K562 (cell line): ENCODE results near the gene MRPL11. TPM values are rescaled to one million over a fixed set of nuclear protein-coding genes. Genes with fewer than 3 reads are reported as not detected.

ENCODE experiments used
- ATAC-seq: fragments of 200-7000 bp; cut with Tn5 transposase; 3 replicates; pipeline ENCODE4 v1.9.1; 2020; ENCODE audit warnings: moderate library complexity
- BruUV-seq: library from RNA; stranded (reverse); fragments of 400-500 nt; replicated peaks from 2 replicates; lab custom pipeline; 2021; lab: Mats Ljungman, UMichigan
- CTCF ChIA-PET: fragments of 300-600 bp; formaldehyde crosslinking; extraction: SDS; loops from one replicate; lab custom pipeline; 2021; ENCODE audit warnings: low intra/inter-chr PET ratio; lab: Yijun Ruan, JAX
- POLR2A ChIA-PET: fragments of 300-600, 350-650 bp; sonication (Branson Sonifier 250); formaldehyde crosslinking; extraction: SDS; loops from one replicate; lab custom pipeline; 2021; ENCODE audit warnings: antibody characterized with exemption, inconsistent platforms; lab: Yijun Ruan, JAX
- DNase-seq, 4 experiments: peaks; one replicate each; pipeline versions ENCODE4 v3.0.0 to v3.0.0-alpha.2; 2011 to 2018; ENCODE audit warnings: low spot score in 3 of 4, mixed read lengths in 3 of 4; ENCODE audit errors: extremely low read depth in 1 of 4
- FAIRE-seq: peaks from 2 replicates; lab custom pipeline; 2011; peaks lifted over from hg19 to GRCh38; lab: Jason Lieb, UNC
- H2AFZ ChIP-seq: 2 replicates; pipeline ENCODE4 v1.6.0; 2011; ENCODE audit warnings: low read depth, low read length, control low read depth, inconsistent platforms
- H3K27ac ChIP-seq: fragments of 200-600 bp; 3 replicates; pipeline ENCODE4 v1.8.0; 2011; ENCODE audit warnings: low read depth, mild to moderate bottlenecking, control low read depth, inconsistent platforms, low read length, moderate library complexity, mixed read lengths; ENCODE audit errors: extremely low read depth
- H3K27me3 ChIP-seq, 2 experiments: fragments of 300-600 bp in 1 of 2; 2 replicates in 1 of 2; 3 replicates in 1 of 2; pipeline versions ENCODE4 v1.6.0 to v1.8.0; 2011; ENCODE audit warnings: inconsistent platforms in 2 of 2, low read length in 2 of 2, mild to moderate bottlenecking in 1 of 2, mixed read lengths in 1 of 2, moderate library complexity in 1 of 2; ENCODE audit not compliant: control insufficient read depth in 2 of 2, insufficient read depth in 2 of 2
- H3K36me3 ChIP-seq: fragments of 300-600 bp; 3 replicates; pipeline ENCODE4 v1.8.0; 2011; ENCODE audit warnings: mild to moderate bottlenecking, low read length, inconsistent platforms; ENCODE audit not compliant: control insufficient read depth, insufficient read depth
- H3K4me1 ChIP-seq, 2 experiments: fragments of 200-600 bp in 1 of 2; replicated peaks in 1 of 2; 2 replicates in 1 of 2; 3 replicates in 1 of 2; pipeline versions ENCODE4 v1.5.1 to v1.8.0; 2011; ENCODE audit warnings: inconsistent platforms in 2 of 2, low read length in 2 of 2, mild to moderate bottlenecking in 1 of 2, mixed read lengths in 1 of 2, moderate library complexity in 1 of 2; ENCODE audit not compliant: control insufficient read depth in 2 of 2, insufficient read depth in 2 of 2
- H3K4me2 ChIP-seq: 2 replicates; pipeline ENCODE4 v1.6.1; 2011; ENCODE audit warnings: low read length, control low read depth, inconsistent platforms, mixed read lengths; ENCODE audit not compliant: insufficient read depth
- H3K4me3 ChIP-seq: fragments of 200-600 bp; sonication (generic), shearing (Covaris generic); 2 replicates; pipeline ENCODE4 v1.5.1; 2016; ENCODE audit warnings: control low read depth, inconsistent platforms
- H3K79me2 ChIP-seq: fragments of 200-600 bp; 3 replicates; pipeline ENCODE4 v1.8.0; 2011; ENCODE audit warnings: low read length, inconsistent platforms; ENCODE audit not compliant: control insufficient read depth, insufficient read depth
- H3K9ac ChIP-seq, 2 experiments: 2 replicates each; pipeline versions ENCODE4 v1.6.0 to v1.6.1; 2011; ENCODE audit warnings: low read depth in 2 of 2, low read length in 2 of 2, control low read depth in 1 of 2, inconsistent platforms in 1 of 2, mild to moderate bottlenecking in 1 of 2, mixed read lengths in 1 of 2; ENCODE audit not compliant: insufficient read depth in 1 of 2
- H3K9me1 ChIP-seq: one replicate; pipeline ENCODE4 v1.6.0; 2011; ENCODE audit warnings: inconsistent platforms, mild to moderate bottlenecking, low read length, moderate library complexity; ENCODE audit not compliant: control insufficient read depth, insufficient read depth
- H3K9me3 ChIP-seq: replicated peaks from 2 replicates; pipeline ENCODE4 v1.5.1; 2011; ENCODE audit warnings: low read depth, low read length, inconsistent platforms; ENCODE audit not compliant: control insufficient read depth, insufficient read depth
- H4K20me1 ChIP-seq: replicated peaks from 2 replicates; pipeline ENCODE4 v1.6.1; 2011; ENCODE audit warnings: low read length, inconsistent platforms, mixed read lengths; ENCODE audit not compliant: control insufficient read depth, insufficient read depth
- ESRRB ChIP-seq: fragments of 250-450 bp; sonication (Bioruptor Pico); IDR thresholded peaks from 2 replicates; pipeline ENCODE4 v1.5.0; 2020; ENCODE audit warnings: mild to moderate bottlenecking, moderate library complexity, borderline replicate concordance
- ETV6 ChIP-seq, 3 experiments: fragments of 150-350 bp in 1 of 3; sonication (generic) in 1 of 3; formaldehyde crosslinking in 1 of 3; IDR thresholded peaks; 2 replicates each; pipeline versions ENCODE4 v1.6.1 to v1.8.0; 2014 to 2022; ENCODE audit warnings: borderline replicate concordance in 2 of 3, low read depth in 2 of 3, antibody characterized with exemption in 1 of 3, low read length in 1 of 3, mild to moderate bottlenecking in 1 of 3, missing genetic modification reagents in 1 of 3
- FOSL1 ChIP-seq: fragments of 200-800 bp; sonication (Bioruptor generic); conservative IDR thresholded peaks from 2 replicates; pipeline ENCODE4 v1.6.1; 2016; ENCODE audit warnings: missing genetic modification characterization, missing compliant biosample characterization
- KAT8 ChIP-seq: fragments of 450-650 bp; IDR thresholded peaks from 2 replicates; pipeline ENCODE4 v1.6.1; 2016; ENCODE audit warnings: low read depth, mild to moderate bottlenecking
- MYNN ChIP-seq, 2 experiments: sonication (generic); formaldehyde crosslinking in 1 of 2; IDR thresholded peaks; 2 replicates each; pipeline versions ENCODE4 v1.5.0 to v1.6.1; 2016 to 2020; ENCODE audit warnings: antibody characterized with exemption in 1 of 2, missing genetic modification reagents in 1 of 2
- NR4A1 ChIP-seq, 2 experiments: fragments of 250-450 bp in 1 of 2; fragments of 450-650 bp in 1 of 2; sonication (Bioruptor Pico) in 1 of 2; IDR thresholded peaks; 2 replicates each; pipeline versions ENCODE4 v1.4.0 to v1.6.1; 2016 to 2020; ENCODE audit warnings: mild to moderate bottlenecking in 2 of 2, missing compliant biosample characterization in 1 of 2, missing genetic modification characterization in 1 of 2, moderate library complexity in 1 of 2
- RBM22 ChIP-seq: fragments of 200-400 bp; formaldehyde crosslinking; IDR thresholded peaks from 2 replicates; pipeline ENCODE4 v1.6.1; 2018; ENCODE audit warnings: low read length, low read depth; ENCODE audit not compliant: poor library complexity, severe bottlenecking
- SMAD1 ChIP-seq: fragments of 150-350 bp; IDR thresholded peaks from 2 replicates; pipeline ENCODE4 v1.6.1; 2014; ENCODE audit warnings: low read length, low read depth; ENCODE audit not compliant: partially characterized antibody
- SMARCA4 ChIP-seq: fragments of 450-650 bp; IDR thresholded peaks from 2 replicates; pipeline ENCODE4 v1.6.1; 2016
- SNIP1 ChIP-seq: fragments of 450-650 bp; IDR thresholded peaks from 2 replicates; pipeline ENCODE4 v1.7.1; 2017; ENCODE audit warnings: low read depth, mild to moderate bottlenecking
- SP1 ChIP-seq: sonication (generic); formaldehyde crosslinking; IDR thresholded peaks from 2 replicates; pipeline ENCODE4 v1.8.1; 2022; ENCODE audit warnings: mild to moderate bottlenecking, missing genetic modification reagents
- SRSF7 ChIP-seq: fragments of 200-400 bp; formaldehyde crosslinking; optimal IDR thresholded peaks from 2 replicates; pipeline ENCODE3; 2017; ENCODE audit warnings: mild to moderate bottlenecking, low read depth, low read length
- TAF9B ChIP-seq: fragments of 450-650 bp; IDR thresholded peaks from 2 replicates; pipeline ENCODE4 v1.6.1; 2018; ENCODE audit warnings: mild to moderate bottlenecking; ENCODE audit not compliant: partially characterized antibody
- ZNF12 ChIP-seq: sonication (generic); formaldehyde crosslinking; IDR thresholded peaks from 2 replicates; pipeline ENCODE4 v1.4.0; 2020; ENCODE audit warnings: mild to moderate bottlenecking, missing genetic modification reagents
- ZNF253 ChIP-seq: fragments of 250-450 bp; sonication (Bioruptor Pico); conservative IDR thresholded peaks from 2 replicates; pipeline ENCODE4 v1.6.1; 2021; ENCODE audit warnings: mild to moderate bottlenecking
- ZNF347 ChIP-seq: fragments of 450-650 bp; formaldehyde crosslinking; IDR thresholded peaks from 2 replicates; pipeline ENCODE4 v1.4.0; 2020; ENCODE audit warnings: low read depth, mild to moderate bottlenecking, moderate library complexity
- WGBS: fragments of 100-300 bp; shearing (Covaris generic); methylation state at CpG from one replicate; pipeline ENCODE4 v1.1.6; 2016; ENCODE audit warnings: low coverage, mixed read lengths; ENCODE audit not compliant: insufficient coverage; ENCODE audit errors: missing lambda C conversion rate; 5-methylcytosine and 5-hydroxymethylcytosine counted together
- in situ Hi-C: fragments of 300-500 bp; cut with MboI; formaldehyde crosslinking; loops from 4 replicates; pipeline ENCODE4 v1.15.0; 2018; ENCODE audit warnings: inconsistent platforms, mixed read lengths
- intact Hi-C: fragments of 100-400 bp; cut with micrococcal nuclease; formaldehyde crosslinking; loops from 2 replicates; pipeline ENCODE4 v1.14.2; 2022
- polyA plus RNA-seq, 8 experiments: library from polyadenylated mRNA; depleted of rRNA in 4 of 8; stranded (reverse) in 5 of 8; unstranded in 3 of 8; fragments of >200 nt; fragmentation: Nextera tagmentation in 2 of 8; fragmentation: Illumina TruSeq in 1 of 8; extraction: Ambion mirVana in 2 of 8; extraction: Trizol in 1 of 8; gene quantifications; 2 replicates each; pipeline versions ENCODE4 v1.2.1 to v1.2.3, GENCODE V29; 2011 to 2014; ENCODE audit warnings: inconsistent platforms in 1 of 8, missing spikeins in 1 of 8
- total RNA-seq, 7 experiments: library from RNA; depleted of rRNA in 6 of 7; stranded (reverse); fragments of >200 nt in 6 of 7; fragmentation: Illumina TruSeq in 2 of 7; extraction: Trizol in 2 of 7; gene quantifications; 2 replicates each; pipeline versions ENCODE4 v1.2.1 to v1.2.3, GENCODE V29; 2011 to 2021; ENCODE audit warnings: low replicate concordance in 1 of 7

Gene MRPL11
- total and polyA plus RNA-seq, 9 of the 15 experiments (the other 6 are each of a cell fraction or from before 2014, with no cell fraction given) = 33.0 to 173 (median 91.9) TPM

GRCh38 chr11:66451663-66452062 lies 13.0 kb upstream of the MRPL11 start:
- no peak overlapping the region for H3K9ac ChIP-seq
- ATAC-seq (no peak), FAIRE-seq (no peak), DNase-seq (no peak)
- H3K27ac ChIP-seq = no peak overlapping the region
- CTCF ChIA-PET = no interaction called here
- no peaks in the 10 kb centered on the region for H3K79me2 ChIP-seq
- intact Hi-C loops (no loop called here), in situ Hi-C loops (no loop called here)
- peaks cover 12 to 38% of the 10 kb centered on the region in 2 experiments; a peak in 4 of 5 replicates for H3K27me3 ChIP-seq
- POLR2A ChIA-PET = no interaction called here
- H2AFZ ChIP-seq = no peak overlapping the region
- TF ChIP-seq RBM22 (no peak), ZNF12 (CRISPR knock-in tag) (peak; percentile 44; the same call in 1 of the 2 replicates), TAF9B (no peak)
- WGBS = 3% methylated on average over 4 of the region's 4 CpGs
- 0 out of 2 replicates have a peak, but pooled peaks cover 4% of the 10 kb centered on the region for H3K9me3 ChIP-seq
- H3K4me3 ChIP-seq = no peak overlapping the region
- no peaks in the 10 kb centered on the region for H4K20me1 ChIP-seq
- no peaks in the 10 kb centered on the region for H3K4me1 ChIP-seq
- H3K36me3 ChIP-seq = no peaks in the 10 kb centered on the region
- no peaks in the 10 kb centered on the region for H3K9me1 ChIP-seq
- no TSS peak for BruUV-seq
- H3K4me2 ChIP-seq = no peak overlapping the region

GRCh38 chr11:66450560-66450959 lies 11.9 kb upstream of the MRPL11 start:
- ATAC-seq = no peak
- Histone ChIP-seq H3K4me3 (no peak overlapping the region), H3K27ac (no peak overlapping the region), H2AFZ (no peak overlapping the region), H3K79me2 (no peaks in the 10 kb centered on the region), H3K9ac (no peak overlapping the region), H3K9me3 (0 out of 2 replicates have a peak, but pooled peaks cover 4% of the 10 kb centered on the region), H4K20me1 (no peaks in the 10 kb centered on the region), H3K4me1 (no peaks in the 10 kb centered on the region), H3K9me1 (no peaks in the 10 kb centered on the region), H3K36me3 (no peaks in the 10 kb centered on the region), H3K4me2 (no peak overlapping the region), H3K27me3 (peaks cover 13 to 34% of the 10 kb centered on the region in 2 experiments; a peak in 4 of 5 replicates)
- no peak for DNase-seq
- in situ Hi-C loops = no loop called here
- no TSS peak for BruUV-seq
- ChIA-PET CTCF (no interaction called here), POLR2A (interaction anchor here (1.2 kb wide), 1 partner anchor 12 kb away, joined by 4 read pairs; the partner anchor contains the start of gene MRPL11)
- FAIRE-seq = no peak
- intact Hi-C loops = no loop called here
- 2% methylated on average over 4 of the region's 4 CpGs for WGBS
- no peak for TF ChIP-seq FOSL1
- TF ChIP-seq SP1 = no peak
- TF ChIP-seq MYNN (IDR thresholded peaks at IDR 0.05) = no peak
- TF ChIP-seq MYNN (CRISPR knock-in tag; IDR thresholded peaks at IDR 0.05) = no peak
- no peak for TF ChIP-seq SMAD1
- TF ChIP-seq ETV6 (IDR thresholded peaks at IDR 0.05; ENCODE audit: borderline replicate concordance in 1 of 2, low read depth in 2 of 2, low read length in 1 of 2) = no peak
- TF ChIP-seq ETV6 (CRISPR knock-in tag; IDR thresholded peaks at IDR 0.05; ENCODE audit: borderline replicate concordance) = no peak
- no peak for TF ChIP-seq KAT8
- TF ChIP-seq ZNF253 = no peak
- TF ChIP-seq SRSF7 = no peak
- TF ChIP-seq NR4A1 (CRISPR knock-in tag; IDR thresholded peaks at IDR 0.05) = no peak
- TF ChIP-seq NR4A1 (tag; IDR thresholded peaks at IDR 0.05) = no peak
- no peak for TF ChIP-seq ZNF347
- no peak for TF ChIP-seq ESRRB (CRISPR knock-in tag)
- TF ChIP-seq SNIP1 = no peak
- no peak for TF ChIP-seq SMARCA4
